SK-N-MC (cell line): ENCODE results near the gene CLEC16A.

Experiments used
- EZH2 ChIP-seq: fragments of 200-600 bp; sonication (generic); IDR thresholded peaks from one replicate; pipeline ENCODE4 v1.6.1; 2017; ENCODE audit warnings: antibody characterized with exemption
- POLR2AphosphoS5 ChIP-seq: IDR thresholded peaks from 2 replicates; pipeline ENCODE4 v1.6.1; 2012; ENCODE audit warnings: mild to moderate bottlenecking, low read depth, low read length, borderline replicate concordance

DNA sequence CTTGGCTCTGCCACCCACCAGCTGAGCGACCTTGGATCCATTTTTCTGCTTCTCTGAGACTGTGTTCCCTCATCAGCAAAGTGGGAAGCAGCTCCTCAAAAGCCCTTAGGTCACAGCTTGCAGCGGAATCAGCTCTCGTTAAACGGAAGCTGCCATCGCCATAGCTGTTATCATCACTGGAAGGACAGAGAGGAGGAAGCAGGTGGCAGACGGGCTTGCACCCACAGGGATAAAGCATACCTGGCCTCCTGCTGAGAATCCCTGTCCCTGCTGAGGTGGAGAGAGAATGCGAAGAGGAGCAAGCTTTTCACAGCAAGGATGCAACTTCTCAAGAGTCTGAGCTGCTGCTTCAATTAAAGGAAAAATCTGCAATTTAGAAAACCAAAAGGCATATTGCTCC is 106.6 kb downstream of the CLEC16A start:
- TF ChIP-seq EZH2: no peak
- no peak for TF ChIP-seq POLR2AphosphoS5
